Measurements from ENCODE around the gene DPY19L3.

DPY19L3 gene

GRCh38 chr19:32519023-32519422, 113.5 kb downstream of the DPY19L3 start:
- Histone ChIP-seq H3K27ac (ENCODE audit: low read depth, low read length) (no peak overlapping the region), H3K9me3 (ENCODE audit: insufficient read depth, low read length) (no peaks in the 10 kb centered on the region), H3K4me2 (ENCODE audit: low read depth, low read length, poor library complexity, severe bottlenecking) (no peak overlapping the region), H3K27me3 (ENCODE audit: low read length) (0 out of 2 replicates have a peak, but pooled peaks cover 2% of the 10 kb centered on the region), H3K9me2 (replicated peaks; ENCODE audit: insufficient read depth, low read length) (no peaks in the 10 kb centered on the region), H2AFZ (ENCODE audit: low read depth, low read length, severe bottlenecking) (no peak overlapping the region), H3K4me3 (ENCODE audit: insufficient read depth, low read length, poor library complexity, severe bottlenecking) (no peak overlapping the region), H3F3A (ENCODE audit: insufficient read depth) (no peaks in the 10 kb centered on the region), H3K9ac (ENCODE audit: low read length) (no peak overlapping the region), H4K20me1 (ENCODE audit: low read depth, low read length) (no peaks in the 10 kb centered on the region), H3K79me2 (ENCODE audit: insufficient read depth, low read length) (no peaks in the 10 kb centered on the region), H3K36me3 (ENCODE audit: low read length) (no peaks in the 10 kb centered on the region)
- TF ChIP-seq EZH2phosphoT487 (conservative IDR thresholded peaks at IDR 0.05; ENCODE audit: low read length), result no peak
- no peak for TF ChIP-seq CTCF (IDR thresholded peaks at IDR 0.05; ENCODE audit: insufficient read depth, low read length, poor library complexity, severe bottlenecking)

GRCh38 chr19:32522967-32523366, 117.4 kb downstream of the DPY19L3 start:
- TF ChIP-seq CTCF (IDR thresholded peaks at IDR 0.05; ENCODE audit: insufficient read depth, low read length, poor library complexity, severe bottlenecking), result no peak
- no peak for TF ChIP-seq EZH2phosphoT487 (conservative IDR thresholded peaks at IDR 0.05; ENCODE audit: low read length)
- no peaks in the 10 kb centered on the region for H3K36me3 ChIP-seq (ENCODE audit: low read length)
- no peaks in the 10 kb centered on the region for H3K9me2 ChIP-seq (replicated peaks; ENCODE audit: insufficient read depth, low read length)
- 0 out of 2 replicates have a peak, but pooled peaks cover 2% of the 10 kb centered on the region for H3K27me3 ChIP-seq (ENCODE audit: low read length)
- no peak overlapping the region for H2AFZ ChIP-seq (ENCODE audit: low read depth, low read length, severe bottlenecking)
- no peaks in the 10 kb centered on the region for H3K79me2 ChIP-seq (ENCODE audit: insufficient read depth, low read length)
- no peaks in the 10 kb centered on the region for H4K20me1 ChIP-seq (ENCODE audit: low read depth, low read length)
- H3F3A ChIP-seq (ENCODE audit: insufficient read depth), result no peaks in the 10 kb centered on the region
- no peaks in the 10 kb centered on the region for H3K9me3 ChIP-seq (ENCODE audit: insufficient read depth, low read length)
- H3K9ac ChIP-seq (ENCODE audit: low read length), result no peak overlapping the region
- H3K4me3 ChIP-seq (ENCODE audit: insufficient read depth, low read length, poor library complexity, severe bottlenecking), result no peak overlapping the region
- no peak overlapping the region for H3K27ac ChIP-seq (ENCODE audit: low read depth, low read length)
- no peak overlapping the region for H3K4me2 ChIP-seq (ENCODE audit: low read depth, low read length, poor library complexity, severe bottlenecking)

GRCh38 chr19:32526895-32527294, 121.3 kb downstream of the DPY19L3 start:
- Histone ChIP-seq H2AFZ (ENCODE audit: low read depth, low read length, severe bottlenecking) (no peak overlapping the region), H3F3A (ENCODE audit: insufficient read depth) (no peaks in the 10 kb centered on the region), H3K9ac (ENCODE audit: low read length) (no peak overlapping the region), H3K9me3 (ENCODE audit: insufficient read depth, low read length) (no peaks in the 10 kb centered on the region), H3K79me2 (ENCODE audit: insufficient read depth, low read length) (no peaks in the 10 kb centered on the region), H4K20me1 (ENCODE audit: low read depth, low read length) (no peaks in the 10 kb centered on the region), H3K27ac (ENCODE audit: low read depth, low read length) (no peak overlapping the region), H3K4me3 (ENCODE audit: insufficient read depth, low read length, poor library complexity, severe bottlenecking) (no peak overlapping the region), H3K27me3 (ENCODE audit: low read length) (no peaks in the 10 kb centered on the region), H3K36me3 (ENCODE audit: low read length) (no peaks in the 10 kb centered on the region), H3K4me2 (ENCODE audit: low read depth, low read length, poor library complexity, severe bottlenecking) (no peak overlapping the region), H3K9me2 (replicated peaks; ENCODE audit: insufficient read depth, low read length) (no peaks in the 10 kb centered on the region)
- TF ChIP-seq CTCF (IDR thresholded peaks at IDR 0.05; ENCODE audit: insufficient read depth, low read length, poor library complexity, severe bottlenecking) (no peak), EZH2phosphoT487 (conservative IDR thresholded peaks at IDR 0.05; ENCODE audit: low read length) (no peak)

Measured in SU-DHL-6 (cell line).